ENCODE data around the gene CACNB4. TPM values are rescaled to one million over a fixed set of nuclear protein-coding genes. Genes with fewer than 3 reads are reported as not detected.

The CACNB4 gene
- total and polyA plus RNA-seq, 2 of the 4 experiments (the other 2 are of a cell fraction), result 0.12 to 0.36 TPM

DNA sequence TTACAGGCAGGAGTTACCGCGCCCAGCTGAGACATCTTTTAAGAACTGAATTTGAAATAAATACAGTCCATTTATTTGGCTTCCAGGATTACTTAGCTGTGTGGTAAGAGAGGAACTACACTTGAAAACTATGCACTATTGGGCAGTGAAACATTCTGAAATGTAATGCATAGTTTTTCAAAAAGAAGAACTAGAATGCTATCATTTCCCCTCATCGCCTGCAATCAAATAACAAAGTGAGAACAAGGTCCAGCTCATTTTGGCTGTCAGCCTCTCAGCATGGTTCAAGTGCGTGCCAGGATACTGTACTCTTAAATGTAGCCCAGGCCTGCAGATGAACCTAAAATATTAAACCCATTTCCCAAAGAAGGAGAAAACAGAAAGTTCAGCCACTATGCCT is 194.0 kb downstream of the CACNB4 start:
- H3K27me3 ChIP-seq (ENCODE audit: control insufficient read depth, insufficient read depth, low read length), result no peaks in the 10 kb centered on the region
- H3K4ac ChIP-seq (ENCODE audit: low read depth, low read length), result no peak overlapping the region
- H2AK9ac ChIP-seq (replicated peaks; ENCODE audit: low read depth, low read length, poor library complexity), result no peak overlapping the region
- H3K56ac ChIP-seq (ENCODE audit: extremely low read depth, insufficient read depth, low read length), result no peak overlapping the region
- no peak overlapping the region for H2AFZ ChIP-seq (replicated peaks; ENCODE audit: low read length, poor library complexity)
- no peak overlapping the region for H2BK5ac ChIP-seq (ENCODE audit: low read depth, low read length, poor library complexity, severe bottlenecking)
- no peak overlapping the region for H2AK5ac ChIP-seq (ENCODE audit: low read depth, low read length)
- no peak overlapping the region for H3K4me2 ChIP-seq (ENCODE audit: low read depth, low read length)
- no peaks in the 10 kb centered on the region for H3K4me1 ChIP-seq (ENCODE audit: control insufficient read depth, insufficient read depth, low read length)
- H3K18ac ChIP-seq (ENCODE audit: low read depth, low read length), result no peak overlapping the region
- H3K23ac ChIP-seq (ENCODE audit: low read depth, low read length), result no peak overlapping the region
- H2BK120ac ChIP-seq (ENCODE audit: low read depth, low read length), result no peak overlapping the region
- no TSS peak for BruUV-seq (replicated peaks)
- ChIA-PET POLR2A (ENCODE audit: unreplicated experiment) (no interaction called here), CTCF (no interaction called here)
- H3K9me1 ChIP-seq (ENCODE audit: insufficient read depth, low read length), result no peaks in the 10 kb centered on the region
- no peak overlapping the region for H3K4me3 ChIP-seq (ENCODE audit: insufficient read depth, low read depth, low read length)
- no peaks in the 10 kb centered on the region for H4K20me1 ChIP-seq (ENCODE audit: insufficient read depth, low read length)
- dilution Hi-C loops (cut with HindIII; ENCODE audit: low sequenced_read_pairs, unreplicated experiment), result no loop called here
- in situ Hi-C loops (cut with MboI; ENCODE audit: low sequenced_read_pairs), result no loop called here
- no peaks in the 10 kb centered on the region for H3K36me3 ChIP-seq (ENCODE audit: control insufficient read depth, insufficient read depth, low read length)
- no peak for DNase-seq
- intact Hi-C loops (cut with micrococcal nuclease), result no loop called here
- H3K14ac ChIP-seq (replicated peaks; ENCODE audit: low read depth, low read length), result no peak overlapping the region
- H4K91ac ChIP-seq (ENCODE audit: insufficient read depth, low read depth, low read length), result no peak overlapping the region
- H3K27ac ChIP-seq (ENCODE audit: insufficient read depth, low read length), result no peak overlapping the region
- no peak for ATAC-seq (ENCODE audit: low read depth)
- H4K8ac ChIP-seq (ENCODE audit: low read depth in 2 of 2, low read length in 2 of 2), result no peak overlapping the region
- no peak overlapping the region for H4K5ac ChIP-seq (ENCODE audit: low read depth, low read length)
- no peaks in the 10 kb centered on the region for H3K79me1 ChIP-seq (ENCODE audit: low read depth in 1 of 2, low read length in 2 of 2)
- TF ChIP-seq SMC3 (IDR thresholded peaks at IDR 0.05; ENCODE audit: low read depth, low read length) (no peak), BHLHE40 (IDR thresholded peaks at IDR 0.05; ENCODE audit: low read depth, low read length) (no peak), CHD1 (IDR thresholded peaks at IDR 0.05; ENCODE audit: low read depth, low read length) (no peak), RFX5 (IDR thresholded peaks at IDR 0.05; ENCODE audit: low read depth, low read length) (no peak), MAZ (IDR thresholded peaks at IDR 0.05; ENCODE audit: borderline replicate concordance, low read depth, low read length) (no peak), NFE2L2 (IDR thresholded peaks at IDR 0.05; ENCODE audit: low read depth, low read length) (no peak), RAD21 (IDR thresholded peaks at IDR 0.05; ENCODE audit: low read length) (no peak), CEBPB (IDR thresholded peaks at IDR 0.05; ENCODE audit: low read depth, low read length) (no peak), POLR2A (IDR thresholded peaks at IDR 0.05; ENCODE audit: low read depth, low read length) (no peak), MAFK (IDR thresholded peaks at IDR 0.05; ENCODE audit: low read depth, low read length) (no peak), FOS (IDR thresholded peaks at IDR 0.05; ENCODE audit: low read depth, low read length) (no peak), RCOR1 (IDR thresholded peaks at IDR 0.05; ENCODE audit: insufficient replicate concordance, low read length) (no peak)
- TF ChIP-seq, protein P1, sequence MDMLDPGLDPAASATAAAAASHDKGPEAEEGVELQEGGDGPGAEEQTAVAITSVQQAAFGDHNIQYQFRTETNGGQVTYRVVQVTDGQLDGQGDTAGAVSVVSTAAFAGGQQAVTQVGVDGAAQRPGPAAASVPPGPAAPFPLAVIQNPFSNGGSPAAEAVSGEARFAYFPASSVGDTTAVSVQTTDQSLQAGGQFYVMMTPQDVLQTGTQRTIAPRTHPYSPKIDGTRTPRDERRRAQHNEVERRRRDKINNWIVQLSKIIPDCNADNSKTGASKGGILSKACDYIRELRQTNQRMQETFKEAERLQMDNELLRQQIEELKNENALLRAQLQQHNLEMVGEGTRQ (IDR thresholded peaks at IDR 0.05; ENCODE audit: low read depth, low read length), result no peak
- TF ChIP-seq, protein P2, sequence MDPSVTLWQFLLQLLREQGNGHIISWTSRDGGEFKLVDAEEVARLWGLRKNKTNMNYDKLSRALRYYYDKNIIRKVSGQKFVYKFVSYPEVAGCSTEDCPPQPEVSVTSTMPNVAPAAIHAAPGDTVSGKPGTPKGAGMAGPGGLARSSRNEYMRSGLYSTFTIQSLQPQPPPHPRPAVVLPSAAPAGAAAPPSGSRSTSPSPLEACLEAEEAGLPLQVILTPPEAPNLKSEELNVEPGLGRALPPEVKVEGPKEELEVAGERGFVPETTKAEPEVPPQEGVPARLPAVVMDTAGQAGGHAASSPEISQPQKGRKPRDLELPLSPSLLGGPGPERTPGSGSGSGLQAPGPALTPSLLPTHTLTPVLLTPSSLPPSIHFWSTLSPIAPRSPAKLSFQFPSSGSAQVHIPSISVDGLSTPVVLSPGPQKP (IDR thresholded peaks at IDR 0.05; ENCODE audit: borderline replicate concordance, low read depth, low read length), result no peak
- TF ChIP-seq, protein P3, sequence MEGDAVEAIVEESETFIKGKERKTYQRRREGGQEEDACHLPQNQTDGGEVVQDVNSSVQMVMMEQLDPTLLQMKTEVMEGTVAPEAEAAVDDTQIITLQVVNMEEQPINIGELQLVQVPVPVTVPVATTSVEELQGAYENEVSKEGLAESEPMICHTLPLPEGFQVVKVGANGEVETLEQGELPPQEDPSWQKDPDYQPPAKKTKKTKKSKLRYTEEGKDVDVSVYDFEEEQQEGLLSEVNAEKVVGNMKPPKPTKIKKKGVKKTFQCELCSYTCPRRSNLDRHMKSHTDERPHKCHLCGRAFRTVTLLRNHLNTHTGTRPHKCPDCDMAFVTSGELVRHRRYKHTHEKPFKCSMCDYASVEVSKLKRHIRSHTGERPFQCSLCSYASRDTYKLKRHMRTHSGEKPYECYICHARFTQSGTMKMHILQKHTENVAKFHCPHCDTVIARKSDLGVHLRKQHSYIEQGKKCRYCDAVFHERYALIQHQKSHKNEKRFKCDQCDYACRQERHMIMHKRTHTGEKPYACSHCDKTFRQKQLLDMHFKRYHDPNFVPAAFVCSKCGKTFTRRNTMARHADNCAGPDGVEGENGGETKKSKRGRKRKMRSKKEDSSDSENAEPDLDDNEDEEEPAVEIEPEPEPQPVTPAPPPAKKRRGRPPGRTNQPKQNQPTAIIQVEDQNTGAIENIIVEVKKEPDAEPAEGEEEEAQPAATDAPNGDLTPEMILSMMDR (conservative IDR thresholded peaks at IDR 0.05; ENCODE audit: low read depth, low read length), result no peak
- H2BK15ac ChIP-seq (ENCODE audit: low read depth, low read length), result no peak overlapping the region
- H3K9me3 ChIP-seq (ENCODE audit: control insufficient read depth, insufficient read depth, low read length), result no peaks in the 10 kb centered on the region
- 100% methylated on average over 1 of the region's 4 CpGs; no CpG with 5 or more reads in 1 of the 2 experiments for WGBS, 2 experiments (ENCODE audit: extremely low coverage in 2 of 2, insufficient read length in 1 of 2)
- no peak overlapping the region for H3K9ac ChIP-seq (ENCODE audit: low read depth, low read length)
- no peak overlapping the region for H2BK20ac ChIP-seq (ENCODE audit: low read depth, low read length)
